ENCODE data around the gene CDR2L.
"Not testable (repeated sequence)": the region's sequence is repeated elsewhere in the genome, so short reads cannot be mapped to it uniquely, and the experiment has no call there.

CDR2L gene

DNA sequence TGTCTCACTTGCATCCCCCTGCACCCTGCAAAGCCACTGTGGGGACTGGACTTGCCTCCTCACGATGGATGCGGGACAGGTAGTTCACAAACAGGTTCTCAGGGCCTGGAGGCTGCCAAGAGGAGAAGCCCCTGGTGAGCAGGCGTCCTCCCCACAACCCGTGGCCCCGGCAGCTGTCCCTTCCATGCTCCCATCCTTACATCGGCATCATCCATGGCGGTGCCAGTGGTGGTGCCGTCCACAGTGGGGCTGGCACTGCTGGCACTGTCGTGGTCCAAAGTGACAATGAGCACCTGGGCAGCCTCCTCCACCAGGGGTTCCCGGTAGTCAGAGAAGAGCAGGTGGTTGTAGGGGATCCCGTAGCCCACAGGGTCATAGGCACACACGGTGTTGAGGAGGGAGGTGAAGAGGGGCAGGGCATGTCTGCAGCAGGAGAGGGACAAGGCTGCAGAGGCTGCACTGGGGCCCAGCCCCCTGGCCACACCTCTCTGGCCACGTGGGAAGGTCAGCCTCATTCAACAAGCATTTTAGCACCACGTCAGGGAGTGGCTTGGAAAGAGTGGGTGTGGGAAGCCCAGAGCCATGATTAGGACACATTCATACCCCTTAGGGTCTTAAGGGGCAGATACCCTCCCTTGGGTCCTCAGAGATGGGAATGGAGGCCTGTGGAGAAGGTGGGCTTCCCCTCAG, 27.5 kb upstream of the CDR2L start:
- DNase-seq = no peak

- peak; percentile 22 for DNase-seq
These were observed 26.7 kb upstream of the CDR2L start for GRCh38 chr17:74960570-74961342.

DNA sequence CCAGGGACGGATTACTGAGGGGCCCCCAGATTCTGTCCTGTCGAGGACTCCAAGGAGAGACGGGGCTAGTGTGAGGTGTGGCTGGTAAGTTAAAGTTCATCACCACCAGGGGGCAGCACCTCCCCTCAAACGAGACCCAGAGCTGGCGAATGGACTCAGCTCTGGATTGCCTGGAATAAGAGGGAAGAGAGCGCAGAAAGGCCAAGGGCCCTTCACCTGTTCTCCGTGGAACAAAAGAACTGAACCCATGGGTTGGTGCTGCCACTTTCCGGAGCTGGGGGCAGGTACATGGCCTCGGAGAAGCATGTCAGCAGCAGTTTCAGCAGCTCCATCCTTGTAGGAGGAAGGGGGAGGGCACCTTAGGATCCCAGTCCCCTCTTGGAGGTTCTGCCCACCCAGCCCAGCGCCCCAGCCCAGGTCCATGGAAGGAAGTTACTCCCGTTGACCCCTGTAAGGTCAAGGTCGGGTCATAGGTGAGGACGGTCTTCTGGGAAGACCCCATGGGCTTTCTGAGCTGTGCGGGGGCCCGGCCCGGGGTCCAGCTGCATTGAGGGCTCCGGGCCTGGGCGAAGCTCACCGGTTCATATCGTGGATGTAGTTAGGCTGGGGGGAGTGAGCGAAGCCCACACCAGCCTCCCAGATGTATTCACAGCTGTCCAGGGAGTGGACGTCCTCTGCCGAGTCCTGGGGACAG, 25.6 kb upstream of the CDR2L start:
- peak; percentile 82 for DNase-seq

- no peak for DNase-seq
These were observed 24.6 kb upstream of the CDR2L start for GRCh38 chr17:74962622-74963394.

GRCh38 chr17:74963656-74964055, 23.8 kb upstream of the CDR2L start:
- no peak for DNase-seq

- DNase-seq = no peak
These were observed 23.1 kb upstream of the CDR2L start for GRCh38 chr17:74964246-74964761.

DNA sequence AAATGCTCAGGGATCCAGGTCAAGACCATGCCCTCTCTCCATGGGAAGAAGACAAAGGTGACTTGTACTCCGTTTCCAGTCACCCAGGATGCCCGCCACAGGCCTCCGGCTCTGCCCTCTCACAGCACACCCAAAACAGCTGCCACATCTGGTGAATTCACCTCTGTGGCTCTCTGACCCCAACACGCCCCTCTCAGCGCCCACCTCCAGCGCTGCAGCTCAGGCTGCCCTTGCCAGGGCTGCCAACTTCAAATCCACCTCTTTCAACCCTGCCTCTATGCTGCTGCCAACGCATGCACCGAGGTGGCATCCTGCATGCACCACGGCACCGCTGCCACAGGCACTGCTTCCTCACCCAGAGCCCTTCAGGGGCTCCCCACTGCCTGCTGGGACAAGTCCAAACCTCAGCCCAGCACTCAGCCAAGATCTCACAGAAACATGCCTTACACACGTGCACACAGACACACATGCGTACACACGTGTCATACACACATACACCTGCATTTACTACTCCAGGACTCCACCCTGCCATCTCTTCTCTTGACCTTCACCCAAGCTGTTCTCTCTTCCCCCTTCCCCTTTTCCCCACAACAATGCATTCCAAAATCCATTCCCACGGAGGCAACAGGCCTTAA, 22.3 kb upstream of the CDR2L start:
- DNase-seq = no peak

DNA sequence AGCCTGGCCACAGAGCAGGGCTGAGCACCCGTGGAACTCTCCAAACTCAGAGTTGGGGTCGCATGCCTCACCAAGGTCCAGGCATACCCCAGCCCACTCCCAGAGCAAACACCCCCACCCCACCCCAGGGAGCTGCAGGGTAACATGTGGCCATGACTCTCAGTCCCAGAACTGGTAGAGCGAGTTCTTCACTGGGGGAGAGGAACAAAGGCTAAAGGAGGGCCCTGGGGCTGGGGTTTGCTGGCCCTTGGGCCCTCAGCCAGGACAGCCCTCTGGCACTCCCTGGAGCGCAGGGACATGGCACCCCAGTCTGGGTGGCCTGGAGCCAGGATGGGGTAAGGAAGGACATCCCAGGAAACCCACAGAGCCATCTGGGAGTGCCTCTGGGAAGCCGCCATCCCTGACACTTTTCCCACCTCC, 19.1 kb upstream of the CDR2L start:
- DNase-seq = no peak

- not testable (repeated sequence) for DNase-seq
These were observed 17.9 kb upstream of the CDR2L start for GRCh38 chr17:74969501-74969900.

GRCh38 chr17:74970395-74970794, 17.0 kb upstream of the CDR2L start:
- DNase-seq = no peak

DNA sequence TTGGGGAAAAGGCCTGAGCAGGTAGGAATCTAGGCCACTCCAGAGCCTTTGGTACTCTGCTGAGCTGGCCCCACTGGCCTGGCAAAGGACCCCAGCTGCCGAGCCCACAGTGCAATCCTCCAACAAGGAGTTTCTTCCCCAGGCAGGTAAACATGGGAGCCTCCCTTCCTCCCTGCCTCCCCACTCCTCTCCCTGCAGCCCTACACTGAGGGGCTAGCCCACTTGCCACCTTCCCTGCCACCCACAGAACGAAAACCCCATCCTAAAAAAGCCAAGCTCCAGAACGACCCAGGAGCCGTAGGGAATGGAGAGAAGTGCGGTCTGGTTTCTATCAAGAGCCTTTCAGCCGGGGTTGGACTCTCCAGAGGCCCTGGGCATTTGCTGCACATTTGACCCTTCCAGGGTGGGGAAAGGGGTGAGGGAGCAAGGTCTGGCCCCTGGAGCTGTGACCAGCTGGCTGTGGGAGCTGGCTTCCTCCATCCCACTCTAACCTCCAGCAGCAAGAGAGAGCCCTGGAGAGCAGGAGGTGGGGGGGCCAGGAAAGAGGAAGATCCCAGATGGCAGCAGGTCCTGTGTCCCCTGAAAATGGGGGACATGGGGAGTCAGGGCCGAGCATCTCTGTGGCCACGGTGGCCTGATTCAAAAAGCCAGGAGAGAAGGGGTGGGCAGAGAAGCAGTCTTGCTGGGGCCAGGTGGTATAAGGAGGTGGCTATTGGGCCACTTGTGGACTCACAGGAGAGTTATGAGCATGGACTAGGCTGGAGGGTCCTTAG, 16.2 kb upstream of the CDR2L start:
- DNase-seq = no peak

- no peak for DNase-seq
These were observed 15.7 kb upstream of the CDR2L start for GRCh38 chr17:74971842-74972106.

DNA sequence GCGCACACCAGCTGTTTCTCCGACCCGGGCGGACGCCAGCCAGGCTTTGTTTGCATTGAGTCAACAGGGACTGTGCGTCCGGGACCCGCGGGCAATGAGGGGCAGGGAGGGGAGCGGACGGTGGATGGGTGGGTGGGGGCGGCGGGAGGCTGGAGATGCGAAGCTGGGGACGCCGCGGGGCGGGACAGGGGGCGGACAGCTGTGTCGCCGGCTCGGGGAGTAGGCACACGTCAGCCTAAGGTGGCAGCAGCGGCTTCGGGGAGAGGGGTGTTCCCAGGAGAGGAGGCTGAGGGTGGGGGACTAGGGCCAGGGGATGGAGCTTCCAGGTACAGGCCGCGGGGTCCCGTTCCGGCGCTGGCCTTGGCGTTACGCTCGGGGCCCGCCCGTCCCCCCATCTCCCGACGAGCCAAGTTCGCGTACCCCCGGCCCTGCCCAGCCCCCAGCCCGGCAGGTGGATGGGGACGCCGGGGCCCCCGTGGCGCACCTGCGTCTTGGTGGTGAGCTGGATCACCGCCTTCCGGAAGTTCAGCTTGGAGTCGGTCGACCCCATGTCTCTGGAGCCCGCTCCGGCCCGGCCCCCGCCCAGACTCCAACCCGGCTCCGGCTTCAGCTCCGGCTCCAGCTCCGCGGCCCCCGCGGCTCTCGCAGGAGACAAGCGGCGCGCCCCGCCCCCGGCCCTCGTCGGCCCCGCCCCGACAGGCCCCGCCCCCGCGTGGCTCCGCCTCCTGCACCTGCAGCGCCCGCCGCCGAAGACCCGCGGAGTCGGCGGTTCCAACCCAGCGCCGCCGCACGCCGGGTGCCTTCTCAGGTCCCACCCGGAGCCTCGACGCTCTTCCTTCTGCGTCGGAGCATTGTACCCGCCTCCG, 15.1 kb upstream of the CDR2L start, which contains the start of gene HID1:
TSS of gene HID1 (minus strand) at position 653 of the 866 bp plus-strand sequence. CDS start at position 550, 103 bp downstream.
- peak; percentile 83 for DNase-seq

DNA sequence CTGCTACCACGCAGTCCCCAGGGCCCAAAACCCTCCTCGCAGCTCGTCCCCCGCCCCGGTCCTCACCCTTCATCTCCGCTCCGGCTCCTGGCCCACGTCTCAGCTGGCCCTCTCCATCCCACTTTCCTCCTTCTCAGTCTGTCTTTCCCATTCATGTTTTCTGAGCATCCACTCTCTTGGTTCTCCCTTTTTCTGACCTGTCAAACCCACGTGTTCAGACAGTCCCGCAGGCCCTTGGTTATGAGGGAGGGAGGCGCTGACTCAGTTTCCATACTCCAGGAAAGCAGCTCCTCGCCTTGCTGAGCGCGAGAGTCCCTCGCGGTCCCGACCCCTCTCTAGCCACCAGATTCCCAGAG, 14.5 kb upstream of the CDR2L start:
- DNase-seq = no peak

DNA sequence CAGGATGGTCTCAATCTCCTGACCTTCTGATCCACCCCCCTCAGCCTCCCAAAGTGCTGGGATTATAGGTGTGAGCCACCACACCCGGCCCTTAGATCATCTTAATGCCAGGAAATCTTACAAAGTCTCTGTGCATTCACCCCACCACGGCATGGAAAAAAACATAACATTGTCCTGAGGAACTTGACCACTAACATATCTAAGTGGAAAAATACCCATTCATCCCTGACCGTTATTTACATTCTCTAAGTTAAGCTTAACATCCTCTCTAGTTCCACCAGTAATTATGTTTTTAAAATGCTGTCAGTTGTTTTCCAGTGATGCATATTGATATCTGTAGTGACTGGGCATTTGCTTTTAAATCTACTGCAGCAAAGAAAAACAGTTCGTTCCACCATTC, 11.5 kb upstream of the CDR2L start:
- DNase-seq = no peak

DNA sequence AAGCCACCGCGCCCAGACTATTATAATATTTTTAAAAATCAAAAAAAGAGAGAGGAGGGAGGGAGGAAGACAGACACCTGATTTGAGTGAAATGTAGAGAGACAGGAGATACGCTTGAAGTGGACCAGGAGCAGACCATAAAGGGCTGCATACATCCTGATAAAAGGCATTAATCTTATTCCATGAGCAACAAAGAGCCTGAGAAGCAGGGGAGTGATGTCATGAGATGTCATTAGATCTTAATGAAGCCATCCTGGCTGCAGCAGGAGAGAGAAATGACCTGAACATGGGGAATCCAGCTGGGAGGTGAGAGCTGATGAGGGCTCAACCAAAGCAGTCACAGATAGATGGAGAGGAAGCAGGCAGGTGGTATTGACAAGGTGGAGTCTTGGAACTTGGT, 9.6 kb upstream of the CDR2L start:
- DNase-seq = no peak

- no peak for DNase-seq
These were observed 9.2 kb upstream of the CDR2L start for GRCh38 chr17:74978240-74978639.

GRCh38 chr17:74979408-74980146, 7.9 kb upstream of the CDR2L start:
- DNase-seq = no peak

- no peak for DNase-seq
These were observed 6.0 kb upstream of the CDR2L start for GRCh38 chr17:74981318-74981978.

Measured in activated T-cell treated with anti-CD3 and anti-CD28 coated beads for 4 hours (primary cell).